Skeletal muscle tissue (tissue), 4 donors: ENCODE data around the gene LMNB1. TPM values are rescaled to one million over a fixed set of nuclear protein-coding genes. Genes with fewer than 3 reads are reported as not detected.
A peak's percentile ranks its signal among the peaks of the same experiment; 100 is the strongest.
"Not testable (repeated sequence)": the region's sequence is repeated elsewhere in the genome, so short reads cannot be mapped to it uniquely, and the experiment has no call there.

Experiments used
- H3K27ac ChIP-seq: one replicate; pipeline ENCODE4 v1.7.0; 2013; ENCODE audit warnings: mild to moderate bottlenecking, low read depth, low read length, inconsistent platforms
- H3K27me3 ChIP-seq, 3 donors: one replicate each; pipeline ENCODE4 v1.7.0; 2013; ENCODE audit warnings: low read length in 3 of 3; ENCODE audit not compliant: control insufficient read depth in 3 of 3, insufficient read depth in 3 of 3
- H3K36me3 ChIP-seq, 3 donors: one replicate each; pipeline ENCODE4 v1.7.0; 2013; ENCODE audit warnings: low read length in 3 of 3; ENCODE audit not compliant: control insufficient read depth in 3 of 3, insufficient read depth in 3 of 3
- H3K4me1 ChIP-seq, 3 donors: one replicate each; pipeline ENCODE4 v1.7.0; 2013; ENCODE audit warnings: low read length in 3 of 3, mild to moderate bottlenecking in 3 of 3; ENCODE audit not compliant: control insufficient read depth in 3 of 3, insufficient read depth in 3 of 3
- H3K4me3 ChIP-seq, 3 donors: one replicate each; pipeline ENCODE4 v1.7.0; 2013; ENCODE audit warnings: low read length in 3 of 3
- H3K9ac ChIP-seq, 3 donors: one replicate each; pipeline ENCODE4 v1.7.0; 2013; ENCODE audit warnings: low read length in 3 of 3, mild to moderate bottlenecking in 3 of 3, moderate library complexity in 2 of 3, low read depth in 1 of 3
- H3K9me3 ChIP-seq, 3 donors: one replicate each; pipeline ENCODE4 v1.7.0; 2013; ENCODE audit warnings: low read length in 3 of 3; ENCODE audit not compliant: control insufficient read depth in 3 of 3
- total RNA-seq: library from RNA; depleted of rRNA; stranded (reverse); fragments of >200 nt; gene quantifications from one replicate; pipeline ENCODE4 v1.2.3, GENCODE V29; 2014
- donor health status: Osteomylitis.

LMNB1 gene
- total RNA-seq, 1 donor from 2014 or later: 27.7 TPM

DNA sequence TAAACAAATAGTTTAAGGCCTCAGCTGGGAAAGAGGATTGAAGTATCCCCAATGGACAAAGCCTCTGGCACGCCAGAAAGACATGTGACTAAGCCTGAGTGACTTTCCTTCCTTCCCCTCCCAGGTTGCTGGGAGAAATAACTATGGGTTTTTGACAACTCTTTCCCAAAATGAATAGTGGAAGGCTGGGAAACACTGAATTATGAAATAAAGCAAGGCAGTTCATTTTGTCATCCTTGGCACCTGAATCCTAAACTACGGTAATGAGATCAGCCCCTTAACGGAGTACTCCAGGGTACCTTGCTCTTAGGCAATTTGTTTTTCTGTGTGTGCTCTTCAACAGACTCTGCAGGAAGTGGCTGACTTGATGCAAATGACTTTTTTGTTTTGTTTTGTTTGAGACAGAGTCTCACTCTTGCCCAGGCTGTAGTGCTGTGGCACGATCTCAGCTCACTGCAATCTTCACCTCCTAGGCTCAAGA is 75.2 kb downstream of the LMNB1 start:
- Histone ChIP-seq H3K4me3 (peak overlapping the region; percentile 21 to 60 (median 58)), H3K9ac (no peak overlapping the region), H3K4me1 (peaks cover 13 to 32% (median 24%) of the 10 kb centered on the region in 3 donors)

DNA sequence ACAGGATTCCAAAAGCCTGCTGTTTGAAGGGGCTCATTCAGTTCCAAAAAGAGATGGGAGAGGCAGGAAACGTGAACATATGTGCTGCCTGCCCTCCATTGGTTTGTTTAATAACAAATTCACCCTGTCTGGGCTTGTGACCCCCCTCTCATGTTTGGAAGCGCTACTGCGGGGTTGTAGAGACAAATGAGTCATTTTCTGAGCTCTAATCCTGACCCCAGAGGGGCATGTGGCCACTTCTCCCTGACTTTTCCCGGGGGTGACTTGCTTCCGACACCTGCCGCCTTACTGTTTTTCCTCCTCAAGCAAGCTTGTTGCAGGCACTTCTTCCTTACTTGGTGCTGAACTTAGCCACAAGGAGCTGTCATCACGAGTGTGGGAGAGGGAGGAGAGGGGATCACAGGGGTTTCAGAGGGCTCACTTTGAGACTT is 75.9 kb downstream of the LMNB1 start:
- Histone ChIP-seq H3K36me3 (no peaks in the 10 kb centered on the region), H3K4me3 (no peak overlapping the region), H3K9me3 (no peaks in the 10 kb centered on the region), H3K9ac (no peak overlapping the region), H3K4me1 (peaks cover 15 to 32% (median 30%) of the 10 kb centered on the region in 3 donors), H3K27ac (peak overlapping the region; percentile 76), H3K27me3 (peaks cover 0 to 12% (median 3%) of the 10 kb centered on the region in 3 donors)

More for the DNA sequence above, 75.2 kb downstream of the LMNB1 start:
- H3K9me3 ChIP-seq: no peaks in the 10 kb centered on the region
- H3K36me3 ChIP-seq: no peaks in the 10 kb centered on the region
- H3K27ac ChIP-seq: peak overlapping the region; percentile 76
- H3K27me3 ChIP-seq: peaks cover 0 to 12% (median 3%) of the 10 kb centered on the region in 3 donors

DNA sequence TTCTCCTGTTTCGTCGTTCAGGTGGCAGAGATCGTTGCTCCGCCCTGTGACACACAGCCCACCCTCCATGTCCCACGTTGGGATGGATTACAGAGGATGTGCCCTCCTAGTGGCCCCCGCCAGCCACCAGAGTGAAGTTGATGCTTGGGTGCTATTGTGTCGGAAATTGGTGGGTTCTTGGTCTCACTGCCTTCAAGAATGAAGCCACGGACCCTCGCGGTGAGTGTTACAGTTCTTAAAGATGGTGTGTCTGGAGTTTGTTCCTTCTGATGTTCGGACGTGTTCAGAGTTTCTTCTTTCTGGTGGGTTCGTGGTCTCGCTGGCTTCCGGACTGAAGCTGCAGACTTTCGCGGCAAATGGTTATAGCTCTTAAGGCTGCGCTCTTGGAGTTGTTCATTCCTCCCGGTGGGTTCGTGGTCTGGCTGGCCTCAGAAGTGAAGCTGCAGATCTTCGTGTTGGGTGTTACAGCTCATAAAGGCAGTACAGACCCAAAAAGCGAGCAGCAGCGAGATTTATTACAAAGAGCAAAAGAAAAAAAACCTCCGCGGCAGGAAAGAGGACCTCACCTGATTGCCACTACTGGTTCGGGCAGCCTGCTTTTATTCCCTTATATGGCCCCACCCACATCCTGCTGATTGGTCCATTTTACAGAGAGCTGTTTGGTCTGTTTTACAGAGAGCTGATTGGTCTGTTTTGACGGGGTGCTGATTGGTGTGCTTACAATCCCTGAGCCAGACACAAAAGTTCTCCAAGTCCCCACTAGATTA is 76.8 kb downstream of the LMNB1 start:
- H3K27ac ChIP-seq, H3K36me3 ChIP-seq, H3K9ac ChIP-seq, H3K9me3 ChIP-seq, H3K4me3 ChIP-seq: not testable (repeated sequence)
- peaks cover 17 to 30% (median 26%) of the 10 kb centered on the region in 3 donors for H3K4me1 ChIP-seq
- H3K27me3 ChIP-seq: peaks cover 0 to 12% (median 3%) of the 10 kb centered on the region in 3 donors

DNA sequence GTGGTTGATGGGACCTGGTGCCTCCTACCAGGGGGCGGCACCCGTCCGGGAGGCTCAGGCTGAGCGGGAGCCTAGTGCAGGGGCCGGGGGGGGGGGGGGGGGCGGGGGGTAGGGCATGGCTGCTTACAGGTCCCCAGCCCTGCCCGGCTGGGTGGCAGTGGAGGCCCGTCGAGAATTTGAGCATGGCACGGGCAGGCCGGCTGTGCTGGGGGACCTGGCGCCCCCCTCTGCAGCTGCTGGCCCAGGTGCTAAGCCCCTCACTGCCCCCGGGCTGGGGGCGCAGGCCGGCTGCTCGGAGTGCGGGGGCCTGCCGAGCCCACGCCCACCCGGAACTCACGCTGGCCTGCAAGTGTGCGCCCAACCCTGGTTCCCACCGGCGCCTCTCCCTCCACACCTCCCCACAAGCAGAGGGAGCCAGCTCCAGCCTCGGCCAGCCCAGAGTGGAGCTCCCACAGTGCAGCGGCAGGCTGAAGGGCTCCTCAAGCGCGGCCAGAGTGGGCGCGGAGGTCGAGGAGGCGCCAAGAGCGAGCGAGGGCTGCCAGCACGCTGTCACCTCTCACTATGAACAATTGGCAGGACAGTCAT is 77.7 kb downstream of the LMNB1 start:
- no peaks in the 10 kb centered on the region for H3K36me3 ChIP-seq
- H3K27me3 ChIP-seq: peaks cover 0 to 12% (median 3%) of the 10 kb centered on the region in 3 donors
- H3K4me1 ChIP-seq: peaks cover 17 to 30% (median 23%) of the 10 kb centered on the region in 3 donors
- H3K27ac ChIP-seq: no peak overlapping the region
- H3K9ac ChIP-seq: no peak overlapping the region
- H3K9me3 ChIP-seq: no peaks in the 10 kb centered on the region
- H3K4me3 ChIP-seq: no peak overlapping the region

DNA sequence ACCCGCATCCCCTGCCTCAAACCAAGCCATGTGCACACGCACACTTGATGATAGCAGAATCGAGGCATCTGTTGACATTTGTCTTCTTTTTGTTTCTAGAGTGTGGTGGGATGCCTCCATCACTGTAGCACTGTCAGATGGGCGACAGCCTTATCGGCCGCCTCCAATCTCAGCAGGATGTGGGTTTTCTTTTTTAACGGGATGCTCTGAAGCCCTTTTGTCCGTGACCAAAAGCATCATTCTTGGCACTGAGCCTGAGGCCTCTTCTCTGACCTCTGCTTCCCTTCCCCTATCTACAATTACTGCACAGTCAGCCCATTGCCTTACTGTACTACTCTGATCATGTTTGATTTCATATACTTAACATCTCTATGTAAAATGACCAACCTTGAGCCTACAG is 78.3 kb downstream of the LMNB1 start:
- no peaks in the 10 kb centered on the region for H3K36me3 ChIP-seq
- peaks cover 17 to 30% (median 23%) of the 10 kb centered on the region in 3 donors for H3K4me1 ChIP-seq
- H3K27me3 ChIP-seq: peaks cover 0 to 12% (median 3%) of the 10 kb centered on the region in 3 donors
- no peaks in the 10 kb centered on the region for H3K9me3 ChIP-seq
- no peak overlapping the region for H3K9ac ChIP-seq
- no peak overlapping the region for H3K4me3 ChIP-seq
- H3K27ac ChIP-seq: no peak overlapping the region

DNA sequence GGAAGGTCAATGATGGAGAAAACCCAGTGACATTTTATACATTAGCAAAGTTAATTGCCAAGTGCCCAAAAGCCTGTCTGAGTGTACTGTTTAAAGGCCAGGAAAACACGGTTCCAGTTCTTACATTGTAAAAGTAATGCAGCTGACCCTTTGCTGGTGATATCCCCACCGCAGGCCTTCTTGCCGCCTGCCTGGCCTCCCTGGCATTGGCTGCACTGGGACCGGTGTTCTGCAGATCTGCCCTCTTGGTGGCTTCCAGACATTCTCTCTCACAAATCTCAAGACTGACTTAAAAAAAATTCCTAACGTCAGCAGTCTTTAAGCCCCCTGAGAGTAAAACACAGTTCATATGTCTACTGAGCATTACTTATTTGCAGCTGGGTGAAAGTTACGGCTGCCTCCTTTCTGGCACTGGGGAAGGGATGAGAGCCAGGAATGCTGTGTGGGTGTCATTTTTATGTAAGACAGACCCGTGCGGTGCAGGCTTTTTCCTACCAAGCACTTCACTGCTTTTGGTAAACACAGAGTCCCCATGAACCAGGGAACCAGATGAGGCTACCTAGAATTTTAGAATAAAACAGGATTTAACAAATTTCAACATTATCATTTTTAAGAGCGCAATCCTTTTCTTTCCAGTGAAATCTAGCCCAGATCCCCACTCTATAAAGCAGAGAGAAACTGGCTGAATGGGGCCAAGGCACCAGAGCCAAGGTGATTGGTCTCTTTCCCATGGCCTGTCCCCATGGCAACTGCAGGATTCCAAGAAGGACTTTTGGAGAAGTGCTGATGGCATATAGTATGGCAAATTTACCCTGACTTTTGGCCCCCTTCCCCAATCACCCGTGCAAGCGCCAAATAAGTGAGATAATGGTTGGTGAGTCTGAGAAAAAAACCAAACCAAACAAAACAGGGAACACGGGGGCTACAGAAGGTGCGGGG is 80.8 kb downstream of the LMNB1 start:
- Histone ChIP-seq H3K9ac (peak overlapping the region in 1 of 3 donors; percentile 7), H3K27ac (peak overlapping the region; percentile 19), H3K9me3 (no peaks in the 10 kb centered on the region), H3K4me3 (no peak overlapping the region), H3K4me1 (peaks cover 4 to 12% (median 5%) of the 10 kb centered on the region in 3 donors), H3K36me3 (no peaks in the 10 kb centered on the region), H3K27me3 (peaks cover 0 to 5% (median 0%) of the 10 kb centered on the region in 3 donors)

DNA sequence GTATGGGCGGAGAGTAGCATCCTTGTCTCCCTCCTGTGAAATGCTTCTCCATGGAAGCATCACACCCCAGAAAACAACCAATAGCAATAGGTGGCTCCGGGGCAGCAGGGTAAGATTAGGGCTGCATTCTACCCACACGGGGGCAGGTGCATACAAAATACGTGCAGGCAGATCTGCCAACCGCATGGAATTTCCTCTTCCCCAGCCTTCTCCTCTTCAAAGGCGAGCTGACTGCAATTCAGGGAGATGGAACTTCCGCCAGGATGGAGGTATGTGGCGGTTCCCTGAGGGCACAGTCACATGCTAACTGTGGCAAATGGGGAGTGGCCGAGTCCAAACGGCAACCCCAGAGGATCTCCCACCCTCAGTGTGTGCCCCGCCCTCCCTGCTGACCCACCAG is 81.5 kb downstream of the LMNB1 start:
- no peak overlapping the region for H3K27ac ChIP-seq
- peaks cover 0 to 1% (median 0%) of the 10 kb centered on the region in 3 donors for H3K27me3 ChIP-seq
- H3K9ac ChIP-seq: no peak overlapping the region
- H3K4me1 ChIP-seq: peaks cover 0 to 9% (median 4%) of the 10 kb centered on the region in 3 donors
- H3K4me3 ChIP-seq: no peak overlapping the region
- no peaks in the 10 kb centered on the region for H3K9me3 ChIP-seq
- no peaks in the 10 kb centered on the region for H3K36me3 ChIP-seq

DNA sequence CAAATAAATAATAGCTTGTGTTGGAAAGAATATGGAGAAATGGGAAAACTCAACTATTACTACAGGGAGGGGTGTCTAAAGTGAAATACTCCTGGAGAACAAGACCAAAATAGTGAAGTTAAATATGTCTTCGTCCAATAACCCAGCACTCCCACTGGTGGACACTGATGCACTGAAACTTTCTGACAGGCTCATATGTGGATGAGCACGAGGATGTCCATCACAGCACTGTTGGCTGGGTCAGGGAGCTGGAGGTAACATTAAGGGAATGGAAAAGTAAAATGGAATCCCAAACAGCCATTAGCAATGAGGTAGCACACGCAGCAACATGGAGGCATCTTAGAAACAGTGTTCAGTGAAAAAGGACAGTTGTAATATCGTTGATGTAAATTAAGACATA is 86.5 kb downstream of the LMNB1 start:
- no peaks in the 10 kb centered on the region for H3K9me3 ChIP-seq
- H3K4me1 ChIP-seq: peaks cover 4 to 9% (median 6%) of the 10 kb centered on the region in 3 donors
- no peak overlapping the region for H3K27ac ChIP-seq
- peak overlapping the region in 2 of 3 donors; percentile 49 to 66 for H3K4me3 ChIP-seq
- H3K27me3 ChIP-seq: no peaks in the 10 kb centered on the region
- H3K36me3 ChIP-seq: no peaks in the 10 kb centered on the region
- no peak overlapping the region for H3K9ac ChIP-seq

DNA sequence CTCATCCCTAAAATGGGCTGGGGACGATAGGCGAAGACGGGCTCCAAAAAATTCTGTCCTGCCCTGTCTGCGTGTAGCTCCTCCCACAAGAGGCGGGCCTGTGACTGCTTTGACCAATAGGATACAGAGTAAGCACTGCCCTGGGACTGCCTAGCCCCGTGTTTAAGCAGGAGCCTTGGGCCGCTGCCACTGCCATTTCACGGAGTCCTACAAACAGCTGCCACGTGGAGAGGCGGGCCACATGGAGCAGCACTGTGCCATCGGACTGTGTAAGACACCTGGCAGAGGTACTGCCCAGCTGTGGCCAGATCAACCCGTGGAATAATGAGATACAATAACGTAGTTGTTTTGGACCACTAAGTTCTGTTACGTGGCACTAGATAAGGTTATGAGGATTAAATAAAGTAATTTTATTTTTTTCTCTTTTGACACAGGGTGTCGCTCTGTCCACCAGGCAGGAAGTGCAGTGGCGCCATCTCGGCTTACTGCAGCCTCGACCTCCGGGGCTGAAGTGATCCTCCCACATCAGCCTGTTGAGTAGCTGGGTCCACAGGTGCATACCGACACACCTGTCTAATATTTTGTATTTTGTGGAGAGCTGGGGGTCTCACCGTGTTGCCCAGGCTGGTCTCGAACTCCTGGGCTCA is 87.2 kb downstream of the LMNB1 start:
- H3K27me3 ChIP-seq: no peaks in the 10 kb centered on the region
- peaks cover 4 to 9% (median 6%) of the 10 kb centered on the region in 3 donors for H3K4me1 ChIP-seq
- no peaks in the 10 kb centered on the region for H3K9me3 ChIP-seq
- peak overlapping the region; percentile 49 to 66 (median 49) for H3K4me3 ChIP-seq
- H3K27ac ChIP-seq: no peak overlapping the region
- H3K9ac ChIP-seq: peak overlapping the region in 1 of 3 donors; percentile 27
- no peaks in the 10 kb centered on the region for H3K36me3 ChIP-seq
